ENCODE measurements around the gene FOSL1.

DNA sequence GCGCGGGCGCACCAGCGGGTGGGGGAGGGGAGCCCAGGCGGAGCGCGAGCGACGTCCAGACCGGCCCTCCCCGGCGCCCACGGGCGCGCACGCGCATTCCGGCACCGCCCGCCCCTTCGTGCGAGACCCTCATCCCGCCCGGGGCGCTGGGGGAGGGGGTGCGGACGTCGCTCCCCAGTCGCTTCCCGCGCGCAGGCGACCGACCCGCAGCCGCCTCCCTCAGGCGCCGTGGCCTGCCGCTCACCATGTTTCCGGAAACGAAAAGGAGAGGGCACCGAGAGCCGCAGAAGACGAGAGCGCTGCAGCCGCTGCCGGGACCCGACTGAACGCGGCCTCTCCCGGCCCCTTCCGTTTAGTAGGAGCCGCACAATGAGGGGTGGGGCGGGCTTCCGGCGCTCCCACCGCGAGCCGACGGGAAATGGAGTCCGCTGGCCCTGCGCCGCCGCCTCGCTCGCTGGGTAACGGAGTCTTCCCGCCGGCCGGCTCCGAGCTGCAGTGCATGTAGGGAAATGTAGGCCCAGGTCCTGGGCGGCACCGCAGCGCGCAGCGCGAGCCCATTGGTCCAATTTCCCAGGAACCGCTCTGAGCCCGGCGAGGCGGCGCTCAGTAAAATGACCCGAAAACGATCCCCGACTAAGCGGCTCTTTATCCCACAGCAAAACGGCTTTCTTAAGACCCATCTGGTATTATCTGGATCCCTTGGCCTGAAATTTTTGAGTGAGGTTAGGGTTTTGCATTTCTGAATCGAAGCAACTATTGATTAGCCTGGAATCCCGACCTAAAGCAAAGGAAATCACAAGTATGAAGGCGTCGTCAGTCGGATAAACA lies 42.1 kb downstream of the FOSL1 start, which contains the start of gene CFL1:
- TF ChIP-seq POLR2A (IDR thresholded peaks at IDR 0.05; ENCODE audit: extremely low read depth, insufficient read length) (peak; percentile 99), MYC (IDR thresholded peaks at IDR 0.05; ENCODE audit: low read depth, low read length) (peak; percentile 56; the same call in 1 of the 2 replicates)
- TF ChIP-seq, protein P1, sequence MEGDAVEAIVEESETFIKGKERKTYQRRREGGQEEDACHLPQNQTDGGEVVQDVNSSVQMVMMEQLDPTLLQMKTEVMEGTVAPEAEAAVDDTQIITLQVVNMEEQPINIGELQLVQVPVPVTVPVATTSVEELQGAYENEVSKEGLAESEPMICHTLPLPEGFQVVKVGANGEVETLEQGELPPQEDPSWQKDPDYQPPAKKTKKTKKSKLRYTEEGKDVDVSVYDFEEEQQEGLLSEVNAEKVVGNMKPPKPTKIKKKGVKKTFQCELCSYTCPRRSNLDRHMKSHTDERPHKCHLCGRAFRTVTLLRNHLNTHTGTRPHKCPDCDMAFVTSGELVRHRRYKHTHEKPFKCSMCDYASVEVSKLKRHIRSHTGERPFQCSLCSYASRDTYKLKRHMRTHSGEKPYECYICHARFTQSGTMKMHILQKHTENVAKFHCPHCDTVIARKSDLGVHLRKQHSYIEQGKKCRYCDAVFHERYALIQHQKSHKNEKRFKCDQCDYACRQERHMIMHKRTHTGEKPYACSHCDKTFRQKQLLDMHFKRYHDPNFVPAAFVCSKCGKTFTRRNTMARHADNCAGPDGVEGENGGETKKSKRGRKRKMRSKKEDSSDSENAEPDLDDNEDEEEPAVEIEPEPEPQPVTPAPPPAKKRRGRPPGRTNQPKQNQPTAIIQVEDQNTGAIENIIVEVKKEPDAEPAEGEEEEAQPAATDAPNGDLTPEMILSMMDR (IDR thresholded peaks at IDR 0.05; ENCODE audit: low read depth, low read length) = no peak
